ENCODE measurements around the gene KDM4B. TPM values are rescaled to one million over a fixed set of nuclear protein-coding genes. Genes with fewer than 3 reads are reported as not detected.
"Not testable (repeated sequence)": the region's sequence is repeated elsewhere in the genome, so short reads cannot be mapped to it uniquely, and the experiment has no call there.

Gene KDM4B
- total RNA-seq, 2 experiments from 2014 or later = 44.9 to 47.0 TPM

- Mint-ChIP-seq H3K27me3 (ENCODE audit: low read depth) (peaks cover 2% of the 10 kb centered on the region), H3K9me3 (ENCODE audit: insufficient read depth) (no peaks in the 10 kb centered on the region), H3K27ac (no peak overlapping the region), H3K4me1 (ENCODE audit: low read depth) (no peaks in the 10 kb centered on the region), H3K36me3 (ENCODE audit: low read depth) (no peaks in the 10 kb centered on the region), H3K4me3 (no peak overlapping the region)
- no peak for DNase-seq
- CTCF ChIA-PET = no interaction called here
- POLR2A ChIA-PET = interaction anchor here (0.6 kb wide), 1 partner anchor 1733 kb away, joined by 4 read pairs; no protein-coding TSS in a partner anchor
- ATAC-seq = no peak
Measured at GRCh38 chr19:5193192-5193591, 224.3 kb downstream of the KDM4B start.

GRCh38 chr19:5194641-5195040, 225.7 kb downstream of the KDM4B start:
- Mint-ChIP-seq H3K4me1 (ENCODE audit: low read depth) (no peaks in the 10 kb centered on the region), H3K9me3 (ENCODE audit: insufficient read depth) (no peaks in the 10 kb centered on the region), H3K27me3 (ENCODE audit: low read depth) (no peaks in the 10 kb centered on the region), H3K36me3 (ENCODE audit: low read depth) (no peaks in the 10 kb centered on the region), H3K27ac (no peak overlapping the region), H3K4me3 (no peak overlapping the region)
- CTCF ChIA-PET = interaction anchor here (0.6 kb wide), 1 partner anchor 1346 kb away, joined by 3 read pairs; no protein-coding TSS in a partner anchor
- no peak for ATAC-seq
- POLR2A ChIA-PET = no interaction called here
- DNase-seq = no peak

GRCh38 chr19:5195587-5195986, 226.7 kb downstream of the KDM4B start:
- H3K4me1 Mint-ChIP-seq (ENCODE audit: low read depth); H3K4me3 Mint-ChIP-seq; CTCF ChIA-PET; H3K9me3 Mint-ChIP-seq (ENCODE audit: insufficient read depth); ATAC-seq; DNase-seq; POLR2A ChIA-PET; H3K27ac Mint-ChIP-seq; H3K36me3 Mint-ChIP-seq (ENCODE audit: low read depth); H3K27me3 Mint-ChIP-seq (ENCODE audit: low read depth): not testable (repeated sequence)

DNA sequence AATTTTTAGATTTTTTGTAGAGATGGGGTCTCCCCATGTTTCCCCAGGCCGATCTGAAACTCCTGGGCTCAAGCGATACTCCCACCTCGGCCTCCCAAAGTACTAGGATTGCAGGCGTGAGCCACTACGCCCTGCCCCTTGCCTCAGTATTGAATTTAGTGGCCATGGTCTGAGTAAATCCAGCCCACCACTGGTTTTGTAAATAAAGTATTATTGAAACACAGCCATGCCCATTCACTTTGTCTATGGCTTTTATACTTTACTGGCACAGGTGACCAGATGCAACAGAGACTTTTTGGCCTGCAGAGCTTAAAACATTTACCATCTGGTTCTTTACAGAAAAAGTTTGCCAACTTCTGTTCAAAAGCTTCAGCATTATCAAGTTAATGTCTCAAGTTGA, 227.9 kb downstream of the KDM4B start:
- Mint-ChIP-seq H3K9me3 (ENCODE audit: insufficient read depth) (peaks cover 5% of the 10 kb centered on the region), H3K27ac (no peak overlapping the region), H3K4me3 (no peak overlapping the region), H3K36me3 (ENCODE audit: low read depth) (peaks cover 3% of the 10 kb centered on the region), H3K4me1 (ENCODE audit: low read depth) (no peaks in the 10 kb centered on the region), H3K27me3 (ENCODE audit: low read depth) (no peaks in the 10 kb centered on the region)
- ATAC-seq (no peak), DNase-seq (no peak)
- CTCF ChIA-PET = no interaction called here
- POLR2A ChIA-PET = no interaction called here

- no peak for ATAC-seq
- CTCF ChIA-PET = no interaction called here
- H3K27ac Mint-ChIP-seq = no peak overlapping the region
Measured at GRCh38 chr19:5200844-5201243, 231.9 kb downstream of the KDM4B start.

GRCh38 chr19:5202553-5202952, 233.6 kb downstream of the KDM4B start:
- Mint-ChIP-seq H3K36me3 (ENCODE audit: low read depth) (peaks cover 3% of the 10 kb centered on the region), H3K27ac (no peak overlapping the region), H3K4me3 (no peak overlapping the region), H3K4me1 (ENCODE audit: low read depth) (no peaks in the 10 kb centered on the region), H3K9me3 (ENCODE audit: insufficient read depth) (peaks cover 12% of the 10 kb centered on the region), H3K27me3 (ENCODE audit: low read depth) (no peaks in the 10 kb centered on the region)
- CTCF ChIA-PET = no interaction called here
- no peak for ATAC-seq
- DNase-seq = no peak
- POLR2A ChIA-PET = no interaction called here

More at GRCh38 chr19:5200844-5201243, 231.9 kb downstream of the KDM4B start:
- no peak for DNase-seq
- Mint-ChIP-seq H3K4me3 (no peak overlapping the region), H3K36me3 (ENCODE audit: low read depth) (peaks cover 3% of the 10 kb centered on the region), H3K9me3 (ENCODE audit: insufficient read depth) (peaks cover 12% of the 10 kb centered on the region), H3K27me3 (ENCODE audit: low read depth) (no peaks in the 10 kb centered on the region), H3K4me1 (ENCODE audit: low read depth) (no peaks in the 10 kb centered on the region)
- POLR2A ChIA-PET = no interaction called here

Small RNAs within 50 kb of the gene (microRNA-seq; reads per million reads assigned to microRNA genes)
- gene MIR4747 = not detected

Other genes with a start within 250 kb of the KDM4B start
- 100 to 1,000 TPM in 1 of 2 experiments, 10 to 100 TPM in 1; 99.2 to 103 TPM for gene DPP9, start 245.3 kb upstream of the KDM4B start, total RNA-seq
- gene FEM1A, start 177.4 kb upstream of the KDM4B start, total RNA-seq = 10 to 100 TPM; 12.3 to 12.7 TPM
- 10 to 100 TPM; 14.0 to 15.2 TPM for gene TICAM1, start 137.4 kb upstream of the KDM4B start, total RNA-seq
- 10 to 100 TPM; 27.5 to 32.8 TPM for gene PLIN3, start 101.4 kb upstream of the KDM4B start, total RNA-seq
- gene ARRDC5, start 66.2 kb upstream of the KDM4B start, total RNA-seq = under 1 TPM; 0.55 to 0.81 TPM
- gene UHRF1, start 59.6 kb upstream of the KDM4B start, total RNA-seq = 100 to 1,000 TPM; 173 to 180 TPM